Neural progenitor cell (in vitro differentiated cells): ENCODE data around the gene SLC46A1. TPM values are rescaled to one million over a fixed set of nuclear protein-coding genes. Genes with fewer than 3 reads are reported as not detected.
"Not testable (repeated sequence)": the region's sequence is repeated elsewhere in the genome, so short reads cannot be mapped to it uniquely, and the experiment has no call there.

Experiments used
- DNase-seq: peaks from one replicate; pipeline ENCODE4 v3.0.0-alpha.2; 2016; ENCODE audit warnings: low spot score
- H2AFZ ChIP-seq: fragments of 200-600 bp; sonication (generic); replicated peaks from 2 replicates; pipeline ENCODE4 v1.6.1; 2016; ENCODE audit warnings: antibody characterized with exemption
- H3F3A ChIP-seq: fragments of 200-600 bp; sonication (generic); 2 replicates; pipeline ENCODE4 v1.6.1; 2016; ENCODE audit warnings: antibody characterized with exemption, low read depth
- H3K27ac ChIP-seq: fragments of 200-600 bp; sonication (generic); 2 replicates; pipeline ENCODE4 v1.5.1; 2016; ENCODE audit warnings: mild to moderate bottlenecking
- H3K27me3 ChIP-seq: fragments of 200-600 bp; sonication (generic); 2 replicates; pipeline ENCODE4 v1.6.1; 2016; ENCODE audit warnings: mild to moderate bottlenecking, moderate library complexity
- H3K36me3 ChIP-seq: fragments of 200-600 bp; sonication (generic); 2 replicates; pipeline ENCODE4 v1.5.1; 2016
- H3K4me1 ChIP-seq: fragments of 200-600 bp; sonication (generic); 2 replicates; pipeline ENCODE4 v1.6.1; 2016; ENCODE audit warnings: mixed run types
- H3K4me2 ChIP-seq: fragments of 200-600 bp; sonication (generic); 2 replicates; pipeline ENCODE4 v1.6.1; 2016
- H3K4me3 ChIP-seq: fragments of 200-600 bp; sonication (generic); 2 replicates; pipeline ENCODE4 v1.5.1; 2016
- H3K79me2 ChIP-seq: fragments of 200-600 bp; sonication (generic); 2 replicates; pipeline ENCODE4 v1.6.1; 2016; ENCODE audit warnings: low read depth
- H3K9ac ChIP-seq: fragments of 200-600 bp; sonication (generic); 2 replicates; pipeline ENCODE4 v1.6.1; 2016
- H3K9me3 ChIP-seq: fragments of 200-600 bp; sonication (generic); 2 replicates; pipeline ENCODE4 v1.5.1; 2016; ENCODE audit warnings: low read depth
- H4K20me1 ChIP-seq: fragments of 200-600 bp; sonication (generic); 2 replicates; pipeline ENCODE4 v1.6.1; 2016; ENCODE audit warnings: low read depth
- H3K27ac Mint-ChIP-seq: 3 replicates; pipeline ENCODE4 v1.8.0; 2021; ENCODE audit warnings: mixed read lengths
- H3K27me3 Mint-ChIP-seq: 2 replicates; pipeline ENCODE4 v1.8.0; 2022; ENCODE audit warnings: low read depth, mild to moderate bottlenecking, inconsistent platforms, moderate library complexity, mixed read lengths; ENCODE audit not compliant: insufficient read depth
- H3K36me3 Mint-ChIP-seq: 3 replicates; pipeline ENCODE4 v1.8.0; 2021; ENCODE audit warnings: mixed read lengths
- H3K4me1 Mint-ChIP-seq: 3 replicates; pipeline ENCODE4 v1.8.0; 2021; ENCODE audit warnings: mixed read lengths
- H3K4me3 Mint-ChIP-seq: 3 replicates; pipeline ENCODE4 v1.8.0; 2021; ENCODE audit warnings: mild to moderate bottlenecking, moderate library complexity, mixed read lengths
- H3K9me3 Mint-ChIP-seq: 3 replicates; pipeline ENCODE4 v1.8.0; 2020; ENCODE audit warnings: mixed read lengths
- CTCF ChIP-seq: fragments of 200-600 bp; sonication (generic); IDR thresholded peaks from 2 replicates; pipeline ENCODE4 v1.5.1; 2017; ENCODE audit warnings: antibody characterized with exemption, mild to moderate bottlenecking
- EZH2 ChIP-seq: fragments of 200-600 bp; sonication (generic); IDR thresholded peaks from 2 replicates; pipeline ENCODE4 v1.6.1; 2017; ENCODE audit warnings: antibody characterized with exemption, mild to moderate bottlenecking, moderate library complexity
- EZH2phosphoT487 ChIP-seq: fragments of 200-600 bp; sonication (generic); IDR thresholded peaks from 2 replicates; pipeline ENCODE4 v1.6.1; 2017; ENCODE audit warnings: antibody characterized with exemption
- total RNA-seq: library from RNA; depleted of rRNA; stranded (reverse); fragments of >200 nt; gene quantifications from 2 replicates; pipeline ENCODE4 v1.2.3, GENCODE V29; 2015; ENCODE audit warnings: low replicate concordance

Gene SLC46A1
- total RNA-seq, 1 donor from 2014 or later = 2.4 TPM

GRCh38 chr17:28446716-28447395, 40.8 kb upstream of the SLC46A1 start:
- DNase-seq = no peak
- Histone ChIP-seq H4K20me1 (no peaks in the 10 kb centered on the region), H3K9me3 (no peaks in the 10 kb centered on the region), H3K27me3 (no peaks in the 10 kb centered on the region), H3K27ac (no peak overlapping the region), H3K4me2 (no peak overlapping the region), H3K79me2 (no peaks in the 10 kb centered on the region), H3K36me3 (no peaks in the 10 kb centered on the region), H3K4me3 (no peak overlapping the region), H2AFZ (no peak overlapping the region), H3K9ac (no peak overlapping the region), H3K4me1 (no peaks in the 10 kb centered on the region), H3F3A (no peaks in the 10 kb centered on the region)
- Mint-ChIP-seq H3K27me3 (peaks cover 8% of the 10 kb centered on the region), H3K4me1 (no peaks in the 10 kb centered on the region), H3K27ac (no peak overlapping the region), H3K36me3 (no peaks in the 10 kb centered on the region), H3K4me3 (no peak overlapping the region), H3K9me3 (peaks cover 7% of the 10 kb centered on the region)
- no peak for TF ChIP-seq EZH2phosphoT487
- TF ChIP-seq CTCF = no peak
- TF ChIP-seq EZH2 = no peak

- Histone ChIP-seq H3K9ac (no peak overlapping the region), H4K20me1 (no peaks in the 10 kb centered on the region), H2AFZ (no peak overlapping the region), H3K4me1 (no peaks in the 10 kb centered on the region), H3K27me3 (no peaks in the 10 kb centered on the region), H3K27ac (no peak overlapping the region), H3K9me3 (no peaks in the 10 kb centered on the region), H3K79me2 (no peaks in the 10 kb centered on the region), H3K36me3 (no peaks in the 10 kb centered on the region), H3K4me3 (no peak overlapping the region), H3F3A (no peaks in the 10 kb centered on the region), H3K4me2 (no peak overlapping the region)
- Mint-ChIP-seq H3K4me3 (no peak overlapping the region), H3K9me3 (peaks cover 2% of the 10 kb centered on the region), H3K27me3 (peaks cover 4% of the 10 kb centered on the region), H3K4me1 (no peaks in the 10 kb centered on the region), H3K36me3 (no peaks in the 10 kb centered on the region), H3K27ac (no peak overlapping the region)
- no peak for DNase-seq
- TF ChIP-seq CTCF (no peak), EZH2 (no peak), EZH2phosphoT487 (no peak)
Observed at GRCh38 chr17:28443901-28444638, 38.1 kb upstream of the SLC46A1 start.

- not testable (repeated sequence) for H3K27ac Mint-ChIP-seq, H3K36me3 Mint-ChIP-seq, H3K79me2 ChIP-seq, H3K27ac ChIP-seq, H4K20me1 ChIP-seq, H3K4me2 ChIP-seq, H3K4me3 ChIP-seq, H3K9me3 Mint-ChIP-seq, H3K4me1 ChIP-seq, H2AFZ ChIP-seq, H3K9ac ChIP-seq, H3K27me3 Mint-ChIP-seq, DNase-seq, H3F3A ChIP-seq, H3K9me3 ChIP-seq, H3K4me3 Mint-ChIP-seq, H3K4me1 Mint-ChIP-seq, H3K36me3 ChIP-seq
- H3K27me3 ChIP-seq = peaks cover 20% of the 10 kb centered on the region
Observed at GRCh38 chr17:28434326-28434725, 28.3 kb upstream of the SLC46A1 start.

- Mint-ChIP-seq H3K4me3 (no peak overlapping the region), H3K4me1 (no peaks in the 10 kb centered on the region), H3K36me3 (no peaks in the 10 kb centered on the region), H3K27ac (no peak overlapping the region), H3K9me3 (no peaks in the 10 kb centered on the region), H3K27me3 (no peaks in the 10 kb centered on the region)
- no peak overlapping the region for H3K4me3 ChIP-seq
- no peaks in the 10 kb centered on the region for H3K36me3 ChIP-seq
- H3K27ac ChIP-seq = no peak overlapping the region
- no peak for DNase-seq
- H3K27me3 ChIP-seq = peaks cover 20% of the 10 kb centered on the region
- no peaks in the 10 kb centered on the region for H3K9me3 ChIP-seq
- H3K4me1 ChIP-seq = no peaks in the 10 kb centered on the region
- no peaks in the 10 kb centered on the region for H4K20me1 ChIP-seq
- no peak overlapping the region for H3K9ac ChIP-seq
- H3F3A ChIP-seq = no peaks in the 10 kb centered on the region
- no peak for TF ChIP-seq EZH2
- no peak for TF ChIP-seq EZH2phosphoT487
- TF ChIP-seq CTCF = no peak
- H3K4me2 ChIP-seq = no peak overlapping the region
- H2AFZ ChIP-seq = no peak overlapping the region
- H3K79me2 ChIP-seq = no peaks in the 10 kb centered on the region
Observed at GRCh38 chr17:28433721-28434120, 27.7 kb upstream of the SLC46A1 start.

GRCh38 chr17:28427982-28428381, 22.0 kb upstream of the SLC46A1 start:
- H2AFZ ChIP-seq, H3K27me3 Mint-ChIP-seq, H3K9me3 ChIP-seq, H3K27ac ChIP-seq, H3K4me3 ChIP-seq, H4K20me1 ChIP-seq, H3K4me3 Mint-ChIP-seq, H3K9me3 Mint-ChIP-seq, H3K4me2 ChIP-seq, H3K9ac ChIP-seq, H3K4me1 Mint-ChIP-seq, H3K36me3 Mint-ChIP-seq, H3K36me3 ChIP-seq, DNase-seq, H3F3A ChIP-seq, H3K27ac Mint-ChIP-seq, H3K79me2 ChIP-seq, H3K4me1 ChIP-seq: not testable (repeated sequence)
- H3K27me3 ChIP-seq = peaks cover 11% of the 10 kb centered on the region
